Hepatocyte (in vitro differentiated cells): ENCODE results near the gene ARL2.

ENCODE experiments used
- CTCF ChIP-seq: fragments of 200-600 bp; sonication (generic); IDR thresholded peaks from 2 replicates; pipeline ENCODE4 v1.5.1; 2016; ENCODE audit warnings: antibody characterized with exemption, mild to moderate bottlenecking; ENCODE audit not compliant: poor library complexity
- EZH2 ChIP-seq: fragments of 200-600 bp; sonication (generic); IDR thresholded peaks from 2 replicates; pipeline ENCODE4 v1.6.1; 2016; ENCODE audit warnings: antibody characterized with exemption, mild to moderate bottlenecking, borderline replicate concordance
- EZH2phosphoT487 ChIP-seq: fragments of 200-600 bp; sonication (generic); IDR thresholded peaks from one replicate; pipeline ENCODE4 v1.6.1; 2018; ENCODE audit warnings: antibody characterized with exemption, mild to moderate bottlenecking, low read depth, moderate library complexity; ENCODE audit not compliant: unreplicated experiment, severe bottlenecking

GRCh38 chr11:65040847-65041622, 27.1 kb downstream of the ARL2 start, which contains the start of gene SAC3D1:
- TF ChIP-seq CTCF (no peak), EZH2 (no peak), EZH2phosphoT487 (no peak)
